Measurements from ENCODE around the gene ZBTB7C.

GRCh38 chr18:48229552-48229981 is 179.6 kb downstream of the ZBTB7C start:
- TF ChIP-seq SUZ12 (IDR thresholded peaks at IDR 0.05; ENCODE audit: extremely low read depth, insufficient read depth, insufficient read length): no peak
- no peak for TF ChIP-seq YY1 (IDR thresholded peaks at IDR 0.05; ENCODE audit: insufficient read depth, insufficient read length)

Measured in NT2/D1 (cell line).